NCI-H1417 treated with DMSO at 0.1 percent for 48 hours (cell line): ENCODE data around the gene FGF11.
"Not testable (repeated sequence)": the region's sequence is repeated elsewhere in the genome, so short reads cannot be mapped to it uniquely, and the experiment has no call there.

Experiments
- DNase-seq: peaks from one replicate; lab custom pipeline; 2025; lab: John Stamatoyannopoulos, UW

The FGF11 gene

DNA sequence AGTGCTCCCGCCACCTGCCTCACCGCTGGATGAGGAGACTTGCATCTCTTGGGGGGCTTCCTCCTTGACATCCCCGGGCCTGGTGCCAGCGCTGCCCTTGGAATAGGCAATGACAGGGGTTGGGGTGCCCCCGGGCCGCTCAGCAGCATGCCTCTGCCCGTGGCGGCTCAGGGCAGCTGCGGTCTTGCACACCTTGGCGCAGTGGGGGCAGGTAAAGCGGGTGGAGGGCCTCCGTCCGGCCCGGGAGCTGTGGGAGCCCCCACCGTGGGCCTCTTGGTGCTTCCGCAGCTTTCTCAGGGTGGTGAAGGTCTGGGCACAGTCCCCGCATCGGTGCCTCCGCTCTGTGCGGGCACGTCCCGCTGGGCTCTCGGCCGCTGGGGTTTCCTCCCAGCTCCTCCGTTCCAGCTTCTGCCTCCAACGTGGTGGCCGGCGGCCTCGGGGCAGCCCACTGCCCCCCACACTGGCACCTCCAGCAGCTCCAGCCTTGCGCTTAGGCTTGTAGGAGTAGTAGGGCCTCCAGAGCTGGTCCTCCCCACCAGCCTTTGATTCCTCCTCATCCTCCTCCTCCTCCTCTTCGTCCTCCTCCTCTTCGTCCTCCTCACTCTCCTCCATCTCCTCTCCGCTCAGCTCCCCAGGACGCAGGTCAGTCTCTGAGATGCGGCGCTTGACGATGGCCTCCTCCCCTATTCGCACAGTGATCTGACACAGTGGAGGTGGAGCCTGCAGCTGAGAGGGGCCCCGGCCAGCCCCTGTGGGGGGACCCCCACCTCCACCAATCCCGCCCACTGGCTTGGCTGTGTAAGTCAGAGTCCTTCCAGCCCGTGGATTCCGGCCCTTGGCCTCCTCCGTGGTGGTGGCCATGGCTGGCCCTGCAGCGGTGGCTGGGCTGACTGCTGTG lies 23.4 kb downstream of the FGF11 start:
- DNase-seq = no peak

DNA sequence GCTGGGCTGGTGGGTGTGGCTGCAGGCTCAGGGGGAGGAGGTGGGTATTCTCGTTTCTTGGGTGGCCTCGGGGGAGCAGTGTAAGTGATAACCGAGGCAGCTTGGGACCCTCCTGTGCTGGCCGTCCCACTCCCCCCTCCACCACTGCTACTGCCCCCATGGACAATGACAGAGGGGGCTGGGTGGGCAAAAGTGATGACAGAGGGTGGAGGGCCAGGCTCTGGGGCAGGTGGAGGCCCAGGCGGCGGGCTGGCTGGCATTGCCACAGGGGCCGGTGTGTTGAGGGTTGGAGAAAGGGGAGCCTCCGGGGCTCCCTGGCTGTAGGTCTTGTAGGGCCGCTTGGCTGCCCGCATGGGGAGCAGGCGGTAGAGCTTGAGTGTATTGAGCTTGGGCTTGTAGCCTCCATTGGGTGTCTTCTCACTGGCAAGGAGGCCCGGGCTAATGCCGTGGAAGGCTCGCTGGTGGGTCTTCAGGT lies 24.1 kb downstream of the FGF11 start:
- no peak for DNase-seq

DNA sequence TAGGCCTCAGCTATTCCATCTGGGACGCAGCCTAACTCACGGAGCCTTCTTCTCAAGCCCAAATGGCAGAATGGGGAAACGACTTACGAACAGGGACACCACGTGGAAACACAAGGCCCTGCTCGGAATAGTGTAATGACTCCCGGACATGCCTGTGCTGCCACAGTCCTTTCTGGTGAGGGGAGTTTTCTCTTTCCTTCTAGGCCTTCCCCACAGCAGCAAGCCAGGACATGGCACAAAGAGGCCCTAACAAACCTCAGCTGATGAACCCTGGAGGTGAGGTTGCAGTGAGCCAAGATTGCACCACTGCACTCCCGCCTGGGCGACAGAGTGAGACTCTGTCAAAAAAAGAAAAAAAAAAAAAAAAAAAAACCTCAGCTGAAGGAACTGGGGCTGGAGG lies 24.8 kb downstream of the FGF11 start:
- DNase-seq = no peak

DNA sequence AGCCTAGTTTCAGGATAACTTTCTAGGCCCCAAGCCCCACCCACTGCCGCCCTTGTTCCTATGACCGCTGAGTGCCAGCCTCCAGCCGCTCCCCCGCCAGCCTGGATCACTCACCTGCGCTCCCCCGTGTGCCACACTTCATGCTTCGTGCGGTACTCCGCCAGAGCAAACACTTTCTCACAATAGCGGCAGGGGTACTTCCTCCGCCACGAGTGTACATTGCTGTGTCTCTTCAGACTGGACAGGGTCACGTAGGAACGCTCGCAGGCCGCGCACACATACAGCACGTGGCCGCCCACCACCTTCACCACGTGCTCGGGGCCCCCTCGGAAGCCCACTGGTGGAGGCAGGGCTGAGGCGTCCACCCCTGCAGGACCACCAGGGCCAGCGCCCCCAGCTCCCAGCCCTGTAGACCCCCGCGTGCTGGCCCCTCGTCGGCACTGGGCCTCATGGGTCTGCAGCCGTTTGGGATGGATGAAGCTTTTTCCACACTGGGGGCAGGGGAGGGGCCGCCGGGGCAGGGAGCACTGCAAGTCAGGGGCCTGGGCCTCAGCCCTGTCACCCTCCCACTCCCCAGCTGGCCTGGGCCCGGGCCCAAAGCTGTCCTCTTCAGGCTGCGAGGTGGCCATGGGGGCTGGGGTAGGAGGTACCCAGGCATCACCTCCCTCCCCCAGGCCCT lies 26.4 kb downstream of the FGF11 start:
- no peak for DNase-seq

DNA sequence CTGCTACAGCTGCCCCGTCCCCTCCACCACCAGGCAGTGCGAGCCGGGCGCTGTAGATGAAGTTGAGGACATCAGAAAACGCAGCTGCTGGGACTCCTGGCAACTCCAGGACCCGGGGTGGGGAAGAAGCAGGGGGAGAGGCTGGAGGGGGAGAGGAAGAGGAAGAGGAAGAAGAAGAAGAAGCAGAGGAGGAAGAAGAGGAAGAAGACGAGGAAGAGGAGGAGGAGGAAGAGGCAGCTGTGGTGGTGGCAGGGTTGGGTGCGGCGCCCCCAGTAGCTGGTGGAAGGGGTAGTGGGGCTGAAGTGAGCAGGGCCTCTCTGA lies 27.0 kb downstream of the FGF11 start:
- no peak for DNase-seq

DNA sequence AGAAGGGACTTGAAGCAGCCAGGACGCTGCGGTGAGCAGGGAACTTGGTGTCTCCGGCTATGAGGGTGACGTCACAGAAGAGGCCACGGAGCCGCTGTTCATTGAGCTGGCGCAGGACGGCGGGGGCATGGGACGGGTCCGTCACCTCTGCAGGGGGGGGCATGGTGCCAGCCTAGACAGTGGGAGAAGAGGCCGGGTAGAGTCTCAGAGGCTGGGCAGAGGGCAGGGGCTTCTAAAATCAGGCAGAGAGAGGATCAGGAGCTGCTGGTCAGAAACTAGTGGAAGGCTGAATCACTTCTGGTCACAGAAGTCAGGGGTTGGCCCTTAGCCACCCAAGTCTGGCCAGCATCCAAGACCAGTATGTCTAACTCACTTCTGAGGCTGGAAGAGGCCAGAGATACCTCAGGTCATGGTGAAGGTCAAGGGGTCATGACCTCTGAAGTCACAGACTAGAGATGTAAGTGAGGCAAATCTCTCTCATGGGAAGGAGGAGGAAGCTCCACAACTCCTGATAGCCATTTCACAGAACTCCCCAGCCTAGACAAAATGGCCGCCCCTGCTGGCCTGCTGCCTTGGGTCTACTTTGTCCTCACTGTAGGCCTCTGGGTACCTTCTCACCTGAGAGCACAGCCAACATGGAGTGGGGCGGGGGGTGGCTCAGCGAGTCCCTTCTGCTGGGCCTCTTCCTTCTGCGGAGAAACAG lies 27.5 kb downstream of the FGF11 start:
- no peak for DNase-seq

DNA sequence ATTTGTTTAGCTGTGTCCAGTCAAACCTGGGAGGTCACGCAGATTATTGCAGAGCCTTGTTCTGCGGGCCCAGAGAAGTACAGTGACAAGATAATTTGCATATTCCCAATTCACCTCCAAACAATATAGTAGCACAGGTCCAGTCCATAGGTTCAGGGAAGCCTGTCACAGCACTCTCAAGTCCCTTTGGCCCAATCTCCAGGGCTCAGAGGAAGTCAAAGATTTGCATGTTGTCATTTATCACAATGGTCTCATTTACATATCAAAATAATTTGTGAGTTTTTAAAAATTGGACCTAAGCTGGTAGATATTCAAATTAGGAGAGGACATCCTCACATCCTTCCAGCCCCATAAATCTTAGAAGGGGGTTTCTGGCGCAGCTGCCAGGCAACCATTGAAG lies 28.2 kb downstream of the FGF11 start:
- no peak for DNase-seq

DNA sequence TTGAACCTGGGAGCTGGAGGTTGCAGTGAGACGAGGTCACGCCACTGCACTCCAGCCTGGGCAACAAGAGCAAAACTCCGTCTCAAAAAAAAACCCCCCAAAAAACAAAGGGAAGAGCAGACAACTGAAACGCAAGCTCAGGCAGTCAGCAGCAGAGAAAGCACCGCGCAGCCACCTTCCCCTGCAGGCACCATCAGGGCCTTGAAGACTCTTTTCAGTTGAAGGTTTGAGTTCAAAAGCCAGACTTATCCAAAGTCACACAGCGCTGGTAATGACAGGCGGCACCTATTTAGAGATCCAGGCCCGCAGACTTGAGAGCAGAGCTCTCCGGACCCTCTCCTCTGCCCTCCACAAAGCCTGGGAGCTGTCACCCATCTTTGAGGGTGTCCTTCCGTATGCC lies 29.0 kb downstream of the FGF11 start:
- DNase-seq = no peak

DNA sequence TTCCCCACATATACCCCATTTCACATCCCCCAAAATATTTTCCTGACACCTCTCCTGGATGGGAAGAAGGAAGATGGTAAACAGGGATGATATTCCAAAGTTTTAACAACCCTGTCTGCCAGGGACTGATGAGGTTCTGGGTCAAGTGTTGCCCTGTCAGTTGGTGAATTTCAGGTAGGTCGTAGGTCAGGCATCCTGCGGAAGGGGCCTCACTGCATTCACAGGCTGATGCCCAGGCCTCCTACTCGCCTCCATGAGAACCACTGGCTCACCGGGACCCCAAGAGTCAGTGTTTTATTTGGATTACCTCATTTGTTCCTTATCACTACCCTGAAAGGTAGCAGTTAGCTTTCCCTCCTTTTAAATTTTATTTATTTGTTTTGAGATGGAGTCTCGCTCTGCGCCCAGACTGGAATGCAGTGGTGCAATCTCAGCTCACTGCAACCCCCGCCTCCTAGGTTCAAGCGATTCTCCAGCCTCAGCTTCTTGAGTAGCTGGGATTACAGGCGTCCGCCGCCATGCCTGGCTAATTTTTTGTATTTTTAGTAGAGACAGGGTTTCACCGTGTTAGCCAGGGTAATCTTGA lies 29.6 kb downstream of the FGF11 start:
- DNase-seq = no peak

DNA sequence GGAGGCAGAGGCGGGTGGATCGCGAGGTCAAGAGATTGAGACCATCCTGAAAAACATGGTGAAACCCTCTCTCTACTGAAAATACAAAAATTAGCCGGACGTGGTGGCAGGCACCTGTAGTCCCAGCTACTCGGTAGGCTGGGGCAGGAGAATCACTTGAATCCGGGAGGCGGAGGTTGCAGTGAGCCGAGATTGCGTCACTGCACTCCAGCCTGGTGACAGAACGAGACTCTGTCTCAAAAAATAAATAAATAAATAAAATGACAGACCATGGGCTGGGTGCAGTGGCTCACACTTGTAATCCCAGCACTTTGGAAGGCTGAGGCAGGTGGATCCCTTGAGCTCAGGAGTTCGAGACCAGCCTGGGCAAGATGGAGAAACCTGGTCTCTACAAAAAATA lies 30.5 kb downstream of the FGF11 start:
- DNase-seq = not testable (repeated sequence)

DNA sequence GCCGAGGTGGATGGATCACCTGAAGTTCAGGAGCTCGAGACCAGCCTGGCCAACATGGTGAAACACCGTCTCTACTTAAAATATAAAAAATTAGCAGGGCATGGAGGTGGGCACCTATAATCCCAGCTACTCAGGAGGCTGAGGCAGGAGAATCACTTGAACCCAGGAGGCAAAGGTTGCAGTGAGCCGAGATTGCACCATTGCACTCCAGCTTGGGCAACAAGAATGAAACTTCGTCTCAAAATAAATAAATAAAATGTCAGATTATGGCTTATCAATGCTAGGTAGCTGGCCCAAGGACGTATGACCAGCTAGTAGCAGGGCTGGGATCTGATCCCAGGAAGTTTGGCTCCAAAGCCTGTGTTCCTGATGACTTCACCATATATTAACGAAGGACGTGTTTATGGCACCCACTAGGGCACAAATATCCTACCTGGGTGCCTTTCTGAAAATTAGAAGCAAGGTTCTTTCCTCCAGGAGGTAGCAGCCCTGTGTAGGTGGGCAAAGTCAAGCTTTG lies 31.2 kb downstream of the FGF11 start:
- DNase-seq = not testable (repeated sequence)

DNA sequence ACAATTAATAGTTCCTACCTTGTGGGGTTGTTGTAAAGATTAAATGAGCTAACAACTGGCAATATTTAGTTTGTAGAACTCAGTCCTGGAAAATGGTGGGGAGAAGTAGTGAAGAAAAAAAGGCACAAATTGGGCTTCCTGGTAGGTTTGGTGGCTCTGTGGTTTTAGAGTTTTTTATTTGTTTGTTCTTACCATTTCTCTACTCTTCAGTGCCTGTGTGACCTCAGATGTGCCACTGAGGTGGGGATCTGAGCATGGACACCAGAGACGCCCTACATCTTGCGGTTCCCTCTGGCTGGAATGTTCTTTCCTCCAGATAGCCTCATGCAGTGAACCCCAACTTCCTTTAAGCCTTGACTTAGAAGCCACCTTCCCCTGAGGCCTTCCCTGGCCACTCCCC lies 32.4 kb downstream of the FGF11 start:
- no peak for DNase-seq

DNA sequence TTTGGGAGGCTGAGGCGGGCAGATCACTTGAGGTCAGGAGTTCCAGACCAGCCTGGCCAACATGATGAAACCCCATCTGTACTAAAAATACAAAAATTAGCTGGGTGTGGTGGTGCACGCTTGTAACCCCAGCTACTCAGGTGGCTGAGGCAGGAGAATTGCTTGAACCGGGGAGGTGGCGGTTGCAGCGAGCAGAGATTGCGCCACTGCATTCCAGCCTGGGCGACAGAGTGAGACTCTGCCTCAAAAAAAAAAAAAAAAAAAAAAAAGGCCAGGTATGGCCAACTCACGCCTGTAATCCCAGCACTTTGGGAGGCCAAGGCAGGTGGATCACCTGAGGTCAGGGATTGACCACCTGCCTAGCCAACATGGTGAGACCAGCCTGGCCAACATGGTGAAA lies 35.5 kb downstream of the FGF11 start:
- not testable (repeated sequence) for DNase-seq

DNA sequence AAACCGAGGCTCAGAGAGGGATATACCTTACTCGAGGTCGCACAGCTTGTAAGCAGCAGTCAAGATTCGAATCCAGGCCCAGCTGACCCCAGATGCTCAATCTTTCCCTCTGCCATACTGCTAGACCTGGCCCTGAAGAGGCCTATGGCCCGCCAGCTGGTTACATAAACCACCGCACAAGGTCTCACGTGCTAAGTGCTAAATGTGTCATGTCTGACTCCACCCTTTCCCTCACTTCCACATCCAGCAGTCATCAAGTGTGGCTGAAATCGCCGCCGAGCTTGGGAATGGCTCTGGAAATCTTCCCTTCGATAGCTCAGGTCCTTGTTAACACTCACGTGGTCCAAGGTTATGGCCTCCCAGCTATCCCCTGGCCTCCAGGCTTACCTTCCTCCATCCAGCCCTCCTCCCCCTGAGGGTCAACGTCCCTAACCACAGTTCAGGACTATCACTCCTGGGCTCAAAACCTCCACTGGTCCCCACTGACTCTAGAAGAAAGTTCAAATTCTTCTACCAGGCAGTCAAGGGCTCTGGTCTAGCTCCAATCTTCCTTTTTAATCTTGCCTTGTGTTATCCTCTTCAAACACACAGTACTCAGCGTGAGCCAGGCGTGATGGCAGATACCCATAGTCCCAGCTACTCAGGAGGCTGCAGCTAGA lies 36.6 kb downstream of the FGF11 start:
- no peak for DNase-seq

DNA sequence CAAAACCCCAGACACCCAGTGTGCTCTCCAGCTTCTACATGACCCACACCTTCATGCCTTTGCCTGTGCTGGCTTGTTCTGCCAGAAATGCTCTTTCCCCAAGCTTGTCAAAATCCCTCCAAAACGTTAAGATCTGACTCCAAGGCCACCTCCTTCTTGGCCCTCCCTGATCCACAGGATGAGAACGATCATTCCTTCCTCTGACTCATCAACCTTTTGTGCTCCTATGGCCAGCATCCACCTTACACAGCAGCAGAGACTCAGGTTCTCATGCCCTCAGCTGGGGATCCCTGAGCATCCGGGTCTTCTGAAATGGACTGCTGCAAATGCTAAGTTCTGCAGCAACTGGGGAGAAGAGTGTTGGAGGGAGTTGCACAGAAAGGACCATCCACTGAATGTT lies 37.2 kb downstream of the FGF11 start:
- DNase-seq = no peak

DNA sequence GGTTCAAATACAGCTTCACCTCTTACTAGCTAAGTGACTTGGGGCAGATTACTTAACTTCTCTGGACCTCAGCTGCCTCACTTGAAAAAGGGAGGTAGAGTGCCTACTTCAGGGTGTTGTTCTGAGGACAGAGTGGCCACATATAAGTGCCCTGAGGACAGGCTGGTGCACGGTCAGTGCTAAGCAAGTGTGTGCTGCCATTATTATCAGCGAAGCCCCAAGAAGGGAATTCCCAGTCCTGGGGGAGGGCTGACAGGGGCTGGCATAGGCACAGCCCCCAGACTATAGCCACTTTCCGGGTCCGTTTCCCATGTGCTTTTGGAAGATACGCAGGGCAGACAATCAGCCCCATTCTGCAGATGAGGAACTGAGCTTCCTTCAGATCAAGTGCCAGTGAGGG lies 37.6 kb downstream of the FGF11 start:
- DNase-seq = no peak

DNA sequence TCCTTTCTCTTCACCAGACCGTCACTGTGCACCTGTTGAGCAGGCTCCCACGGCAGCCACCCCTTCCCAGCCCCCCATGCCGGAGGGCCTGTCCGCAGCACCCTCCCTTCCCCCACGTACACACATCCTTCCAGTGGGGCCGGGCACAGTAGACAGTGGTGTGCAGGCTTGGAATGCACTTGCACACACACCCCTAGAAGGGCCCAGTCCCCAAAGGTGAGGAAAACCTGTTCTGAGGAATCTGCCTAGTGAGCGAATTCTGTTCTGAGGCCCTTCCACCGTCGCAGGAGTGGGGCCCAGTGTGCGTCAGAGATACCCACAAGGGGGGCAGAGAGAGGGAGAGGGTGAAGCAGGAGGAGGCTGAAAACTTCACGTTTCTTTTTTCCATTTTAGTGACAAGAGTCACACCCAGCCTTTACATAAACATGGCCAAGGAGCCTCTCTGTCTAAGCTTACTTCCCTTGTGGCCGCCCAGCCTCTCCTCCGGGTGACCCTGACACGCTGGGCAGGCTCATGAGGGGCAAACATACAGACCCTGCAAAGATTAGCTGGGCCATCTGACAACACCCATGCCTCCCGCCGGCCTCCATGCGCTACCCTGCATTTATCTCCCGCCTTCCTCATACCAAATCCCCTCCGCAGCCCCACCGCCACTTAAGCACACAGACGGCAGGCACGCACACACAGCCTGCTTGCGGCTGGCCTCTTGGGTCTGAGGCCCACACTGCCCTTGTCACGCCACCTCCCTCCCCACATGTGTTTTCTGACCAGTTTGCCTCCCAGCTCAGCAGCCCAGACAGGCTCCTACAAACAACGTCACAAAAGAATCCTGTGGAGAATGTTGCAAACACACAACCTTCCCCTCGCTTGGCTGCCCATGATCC lies 38.3 kb downstream of the FGF11 start:
- no peak for DNase-seq

DNA sequence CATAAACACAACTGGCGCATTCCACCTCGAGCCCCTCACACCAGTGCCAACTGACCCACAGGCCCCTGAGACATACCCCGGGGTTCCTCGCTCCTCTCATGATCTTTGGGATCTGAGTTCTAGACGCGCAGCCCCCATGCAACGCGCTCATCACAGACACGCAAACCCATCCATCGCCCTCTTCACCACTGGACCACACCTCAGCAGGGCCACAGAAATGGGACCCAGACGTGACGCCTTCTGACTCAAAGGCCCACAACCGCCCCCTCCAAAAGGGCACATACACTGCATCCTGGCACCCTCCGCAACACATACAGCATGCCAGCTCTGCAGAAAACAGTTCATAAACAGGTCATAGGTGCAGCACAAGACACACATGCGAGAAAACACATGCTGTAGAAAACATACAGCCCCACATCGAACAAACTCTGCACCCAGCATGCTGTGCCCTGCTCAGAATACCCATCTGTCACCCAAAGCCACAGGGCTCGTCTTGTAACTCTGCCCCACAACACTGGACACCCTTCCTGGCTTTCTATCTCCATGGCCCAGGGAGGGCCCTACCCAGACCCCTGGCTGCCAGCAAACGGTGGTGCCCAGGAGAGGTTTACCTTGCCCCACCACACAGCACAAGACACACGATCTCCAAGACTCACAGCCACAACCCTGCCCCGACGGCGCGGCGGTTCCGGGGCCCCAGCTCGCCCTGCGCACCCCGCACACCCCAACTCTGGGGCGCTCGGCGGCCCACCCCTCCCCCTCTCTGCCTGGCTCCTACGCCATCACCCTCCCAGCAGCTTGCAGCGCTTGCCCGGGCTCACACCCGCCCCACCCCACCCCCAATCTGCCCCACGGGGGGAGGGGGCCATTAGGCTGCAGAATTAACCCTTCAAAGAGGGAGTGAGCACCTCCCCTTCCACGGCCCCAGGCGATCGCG lies 39.2 kb downstream of the FGF11 start:
- no peak for DNase-seq

DNA sequence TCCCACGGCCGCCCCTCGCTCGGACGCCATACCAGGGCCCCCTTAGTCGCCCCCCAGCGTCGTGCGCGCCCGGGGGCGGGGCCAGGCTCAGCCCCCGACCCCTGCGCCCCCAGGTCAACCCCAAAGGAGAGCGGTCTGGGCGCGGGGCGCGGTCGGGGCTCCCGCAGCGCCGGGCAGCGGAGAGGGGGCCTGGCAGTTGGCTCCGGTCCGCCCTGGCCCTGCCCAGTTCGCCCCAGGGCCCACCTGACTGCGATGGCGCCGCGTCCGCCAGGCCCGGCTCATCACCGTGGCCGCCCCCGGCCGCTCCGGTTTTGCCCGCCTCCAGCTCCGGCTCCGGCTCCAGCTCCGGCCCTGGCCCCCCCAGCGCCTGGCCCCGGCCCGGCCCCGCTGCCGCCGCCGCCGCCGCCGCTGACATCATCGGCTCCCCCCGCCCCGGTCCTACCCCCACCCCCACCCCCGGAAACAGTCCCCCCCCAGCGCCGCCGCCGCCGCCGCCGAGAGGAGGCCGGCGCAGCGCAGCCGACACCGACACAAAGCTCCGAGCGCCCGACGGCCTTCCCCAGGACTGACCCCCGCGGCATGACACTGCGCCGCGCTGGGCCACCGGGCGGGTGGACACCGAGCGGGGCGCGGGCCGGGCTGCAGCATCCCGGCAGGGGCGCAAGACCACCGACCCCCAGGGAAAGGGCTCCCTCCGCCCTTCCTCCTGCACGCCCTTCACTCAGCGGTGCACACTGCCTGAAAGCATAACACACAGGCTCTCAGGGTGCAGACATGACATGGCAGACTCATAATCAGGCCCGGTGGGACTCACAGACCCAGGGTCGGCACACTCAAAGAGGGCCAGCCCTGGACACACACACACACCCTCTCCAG lies 40.1 kb downstream of the FGF11 start, which contains the start of gene ZBTB4:
ZBTB4 (minus strand) TSS at position 419 of the 876 bp plus-strand sequence. CDS start 12,830 bp downstream, outside the sequence.
- no peak for DNase-seq
